Neural progenitor cell (in vitro differentiated cells): ENCODE results near the gene ADARB2. TPM values are rescaled to one million over a fixed set of nuclear protein-coding genes. Genes with fewer than 3 reads are reported as not detected.

Source experiments
- DNase-seq: peaks from one replicate; pipeline ENCODE4 v3.0.0-alpha.2; 2016; ENCODE audit warnings: low spot score
- H2AFZ ChIP-seq: fragments of 200-600 bp; sonication (generic); replicated peaks from 2 replicates; pipeline ENCODE4 v1.6.1; 2016; ENCODE audit warnings: antibody characterized with exemption
- H3F3A ChIP-seq: fragments of 200-600 bp; sonication (generic); 2 replicates; pipeline ENCODE4 v1.6.1; 2016; ENCODE audit warnings: antibody characterized with exemption, low read depth
- H3K27ac ChIP-seq: fragments of 200-600 bp; sonication (generic); 2 replicates; pipeline ENCODE4 v1.5.1; 2016; ENCODE audit warnings: mild to moderate bottlenecking
- H3K27me3 ChIP-seq: fragments of 200-600 bp; sonication (generic); 2 replicates; pipeline ENCODE4 v1.6.1; 2016; ENCODE audit warnings: mild to moderate bottlenecking, moderate library complexity
- H3K36me3 ChIP-seq: fragments of 200-600 bp; sonication (generic); 2 replicates; pipeline ENCODE4 v1.5.1; 2016
- H3K4me1 ChIP-seq: fragments of 200-600 bp; sonication (generic); 2 replicates; pipeline ENCODE4 v1.6.1; 2016; ENCODE audit warnings: mixed run types
- H3K4me2 ChIP-seq: fragments of 200-600 bp; sonication (generic); 2 replicates; pipeline ENCODE4 v1.6.1; 2016
- H3K4me3 ChIP-seq: fragments of 200-600 bp; sonication (generic); 2 replicates; pipeline ENCODE4 v1.5.1; 2016
- H3K79me2 ChIP-seq: fragments of 200-600 bp; sonication (generic); 2 replicates; pipeline ENCODE4 v1.6.1; 2016; ENCODE audit warnings: low read depth
- H3K9ac ChIP-seq: fragments of 200-600 bp; sonication (generic); 2 replicates; pipeline ENCODE4 v1.6.1; 2016
- H3K9me3 ChIP-seq: fragments of 200-600 bp; sonication (generic); 2 replicates; pipeline ENCODE4 v1.5.1; 2016; ENCODE audit warnings: low read depth
- H4K20me1 ChIP-seq: fragments of 200-600 bp; sonication (generic); 2 replicates; pipeline ENCODE4 v1.6.1; 2016; ENCODE audit warnings: low read depth
- H3K27ac Mint-ChIP-seq: 3 replicates; pipeline ENCODE4 v1.8.0; 2021; ENCODE audit warnings: mixed read lengths
- H3K27me3 Mint-ChIP-seq: 2 replicates; pipeline ENCODE4 v1.8.0; 2022; ENCODE audit warnings: low read depth, mild to moderate bottlenecking, inconsistent platforms, moderate library complexity, mixed read lengths; ENCODE audit not compliant: insufficient read depth
- H3K36me3 Mint-ChIP-seq: 3 replicates; pipeline ENCODE4 v1.8.0; 2021; ENCODE audit warnings: mixed read lengths
- H3K4me1 Mint-ChIP-seq: 3 replicates; pipeline ENCODE4 v1.8.0; 2021; ENCODE audit warnings: mixed read lengths
- H3K4me3 Mint-ChIP-seq: 3 replicates; pipeline ENCODE4 v1.8.0; 2021; ENCODE audit warnings: mild to moderate bottlenecking, moderate library complexity, mixed read lengths
- H3K9me3 Mint-ChIP-seq: 3 replicates; pipeline ENCODE4 v1.8.0; 2020; ENCODE audit warnings: mixed read lengths
- CTCF ChIP-seq: fragments of 200-600 bp; sonication (generic); IDR thresholded peaks from 2 replicates; pipeline ENCODE4 v1.5.1; 2017; ENCODE audit warnings: antibody characterized with exemption, mild to moderate bottlenecking
- EZH2 ChIP-seq: fragments of 200-600 bp; sonication (generic); IDR thresholded peaks from 2 replicates; pipeline ENCODE4 v1.6.1; 2017; ENCODE audit warnings: antibody characterized with exemption, mild to moderate bottlenecking, moderate library complexity
- EZH2phosphoT487 ChIP-seq: fragments of 200-600 bp; sonication (generic); IDR thresholded peaks from 2 replicates; pipeline ENCODE4 v1.6.1; 2017; ENCODE audit warnings: antibody characterized with exemption
- total RNA-seq: library from RNA; depleted of rRNA; stranded (reverse); fragments of >200 nt; gene quantifications from 2 replicates; pipeline ENCODE4 v1.2.3, GENCODE V29; 2015; ENCODE audit warnings: low replicate concordance

ADARB2 gene
- total RNA-seq, 1 donor from 2014 or later = not detected

- TF ChIP-seq EZH2 (no peak), EZH2phosphoT487 (no peak), CTCF (no peak)
Observed at GRCh38 chr10:1507436-1507835, 229.9 kb downstream of the ADARB2 start.

GRCh38 chr10:1504940-1505339 is 232.4 kb downstream of the ADARB2 start:
- Histone ChIP-seq H4K20me1 (no peaks in the 10 kb centered on the region), H3K9me3 (no peaks in the 10 kb centered on the region), H3K79me2 (no peaks in the 10 kb centered on the region), H3K4me2 (no peak overlapping the region), H3K4me3 (no peak overlapping the region), H3K9ac (no peak overlapping the region), H3K4me1 (no peaks in the 10 kb centered on the region), H3K36me3 (no peaks in the 10 kb centered on the region), H3K27me3 (no peaks in the 10 kb centered on the region), H3F3A (no peaks in the 10 kb centered on the region), H2AFZ (no peak overlapping the region), H3K27ac (no peak overlapping the region)
- Mint-ChIP-seq H3K4me1 (no peaks in the 10 kb centered on the region), H3K4me3 (no peak overlapping the region), H3K9me3 (peaks cover 2% of the 10 kb centered on the region), H3K27me3 (no peaks in the 10 kb centered on the region), H3K36me3 (no peaks in the 10 kb centered on the region), H3K27ac (no peak overlapping the region)
- no peak for DNase-seq
- no peak for TF ChIP-seq EZH2
- TF ChIP-seq EZH2phosphoT487 = no peak
- TF ChIP-seq CTCF = no peak

More at GRCh38 chr10:1507436-1507835, 229.9 kb downstream of the ADARB2 start:
- Mint-ChIP-seq H3K27me3 (no peaks in the 10 kb centered on the region), H3K9me3 (peaks cover 5% of the 10 kb centered on the region), H3K4me3 (no peak overlapping the region), H3K27ac (no peak overlapping the region), H3K4me1 (no peaks in the 10 kb centered on the region), H3K36me3 (no peaks in the 10 kb centered on the region)
- H3K9ac ChIP-seq = no peak overlapping the region
- H2AFZ ChIP-seq = no peak overlapping the region
- no peaks in the 10 kb centered on the region for H3K36me3 ChIP-seq
- no peak for DNase-seq
- no peaks in the 10 kb centered on the region for H4K20me1 ChIP-seq
- H3K27me3 ChIP-seq = no peaks in the 10 kb centered on the region
- no peaks in the 10 kb centered on the region for H3K79me2 ChIP-seq
- H3F3A ChIP-seq = no peaks in the 10 kb centered on the region
- no peak overlapping the region for H3K4me3 ChIP-seq
- H3K9me3 ChIP-seq = no peaks in the 10 kb centered on the region
- no peak overlapping the region for H3K27ac ChIP-seq
- H3K4me1 ChIP-seq = no peaks in the 10 kb centered on the region
- H3K4me2 ChIP-seq = no peak overlapping the region

- Histone ChIP-seq H3K36me3 (no peaks in the 10 kb centered on the region), H3F3A (no peaks in the 10 kb centered on the region), H3K79me2 (no peaks in the 10 kb centered on the region), H3K4me3 (no peak overlapping the region), H3K27me3 (no peaks in the 10 kb centered on the region), H4K20me1 (no peaks in the 10 kb centered on the region), H3K4me1 (no peaks in the 10 kb centered on the region), H2AFZ (no peak overlapping the region), H3K9ac (no peak overlapping the region), H3K4me2 (no peak overlapping the region), H3K27ac (no peak overlapping the region), H3K9me3 (no peaks in the 10 kb centered on the region)
- no peaks in the 10 kb centered on the region for H3K4me1 Mint-ChIP-seq
- H3K27me3 Mint-ChIP-seq = no peaks in the 10 kb centered on the region
- no peaks in the 10 kb centered on the region for H3K36me3 Mint-ChIP-seq
- TF ChIP-seq EZH2 = no peak
- no peak for TF ChIP-seq EZH2phosphoT487
- peaks cover 2% of the 10 kb centered on the region for H3K9me3 Mint-ChIP-seq
- DNase-seq = no peak
- H3K4me3 Mint-ChIP-seq = no peak overlapping the region
- H3K27ac Mint-ChIP-seq = no peak overlapping the region
Observed at GRCh38 chr10:1504286-1504685, 233.0 kb downstream of the ADARB2 start.

GRCh38 chr10:1502451-1502850 is 234.9 kb downstream of the ADARB2 start:
- H3K9me3 ChIP-seq = no peaks in the 10 kb centered on the region
- no peaks in the 10 kb centered on the region for H3K27me3 Mint-ChIP-seq
- no peaks in the 10 kb centered on the region for H3F3A ChIP-seq
- no peak overlapping the region for H3K4me3 Mint-ChIP-seq
- no peak overlapping the region for H2AFZ ChIP-seq
- no peak overlapping the region for H3K4me3 ChIP-seq
- no peak overlapping the region for H3K4me2 ChIP-seq
- DNase-seq = no peak
- peaks cover 2% of the 10 kb centered on the region for H3K9me3 Mint-ChIP-seq
- TF ChIP-seq EZH2 (no peak), CTCF (no peak), EZH2phosphoT487 (no peak)
- H4K20me1 ChIP-seq = no peaks in the 10 kb centered on the region
- H3K9ac ChIP-seq = no peak overlapping the region
- no peaks in the 10 kb centered on the region for H3K36me3 Mint-ChIP-seq
- H3K4me1 Mint-ChIP-seq = no peaks in the 10 kb centered on the region
- H3K27ac Mint-ChIP-seq = no peak overlapping the region
- H3K79me2 ChIP-seq = no peaks in the 10 kb centered on the region
- no peaks in the 10 kb centered on the region for H3K36me3 ChIP-seq
- H3K4me1 ChIP-seq = no peaks in the 10 kb centered on the region
- no peaks in the 10 kb centered on the region for H3K27me3 ChIP-seq
- no peak overlapping the region for H3K27ac ChIP-seq
